Breast epithelium (tissue), 4 donors: ENCODE results near the gene NR2C1. TPM values are rescaled to one million over a fixed set of nuclear protein-coding genes. Genes with fewer than 3 reads are reported as not detected.

Source experiments
- DNase-seq, 2 donors: peaks; one replicate each; pipeline ENCODE4 v3.0.0-alpha.2; 2019; ENCODE audit warnings: low spot score in 2 of 2
- H3K27ac ChIP-seq, 2 donors: fragments of 200-600 bp; sonication (generic) in 1 of 2; one replicate each; pipeline ENCODE4 v1.5.1; 2016 to 2019; ENCODE audit warnings: mild to moderate bottlenecking in 1 of 2
- H3K27me3 ChIP-seq, 2 donors: fragments of 200-600 bp; sonication (generic) in 1 of 2; one replicate each; pipeline versions ENCODE4 v1.5.1 to v1.6.0; 2017 to 2019; ENCODE audit warnings: control low read depth in 1 of 2, mild to moderate bottlenecking in 1 of 2
- H3K36me3 ChIP-seq: fragments of 200-600 bp; one replicate; pipeline ENCODE4 v1.5.1; 2019
- H3K4me1 ChIP-seq, 2 donors: fragments of 200-600 bp; sonication (generic); one replicate each; pipeline ENCODE4 v1.5.1; 2016 to 2019; ENCODE audit warnings: control low read depth in 1 of 2
- H3K4me3 ChIP-seq, 3 donors: fragments of 200-600 bp; sonication (generic); 1 replicate in 2 of 3; 2 replicates in 1 of 3; pipeline ENCODE4 v1.5.1; 2016 to 2019; ENCODE audit warnings: mild to moderate bottlenecking in 3 of 3, moderate library complexity in 2 of 3
- H3K9me3 ChIP-seq, 2 donors: fragments of 200-600 bp; sonication (generic) in 1 of 2; one replicate each; pipeline ENCODE4 v1.5.1; 2016 to 2019; ENCODE audit warnings: control low read depth in 1 of 2
- POLR2A ChIP-seq: fragments of 450-650 bp; IDR thresholded peaks from one replicate; pipeline ENCODE4 v1.6.1; 2016; ENCODE audit warnings: antibody characterized with exemption, mild to moderate bottlenecking, moderate library complexity
- POLR2AphosphoS5 ChIP-seq, 3 donors: sonication (generic); formaldehyde crosslinking; IDR thresholded peaks; one replicate each; pipeline ENCODE4 v1.6.1; 2017; ENCODE audit warnings: antibody characterized with exemption in 3 of 3
- intact Hi-C: fragments of 100-400 bp; cut with DNase I; formaldehyde crosslinking; loops from one replicate; pipeline ENCODE4 v1.15.1; 2023; ENCODE audit warnings: low total_unique reads
- total RNA-seq, 3 donors: library from RNA; depleted of rRNA; stranded (reverse); fragments of >200 nt; gene quantifications; one replicate each; pipeline ENCODE4 v1.1.0, GENCODE V29; 2016
- TF ChIP-seq, protein P1 (sequence below), 3 donors: fragments of 450-650 bp; IDR thresholded peaks; one replicate each; pipeline ENCODE4 v1.5.1; 2016 to 2017; ENCODE audit warnings: antibody characterized with exemption in 3 of 3, mild to moderate bottlenecking in 3 of 3, moderate library complexity in 3 of 3

NR2C1 gene
- total RNA-seq, 3 donors from 2014 or later: 46.7 to 50.5 (median 47.7) TPM

DNA sequence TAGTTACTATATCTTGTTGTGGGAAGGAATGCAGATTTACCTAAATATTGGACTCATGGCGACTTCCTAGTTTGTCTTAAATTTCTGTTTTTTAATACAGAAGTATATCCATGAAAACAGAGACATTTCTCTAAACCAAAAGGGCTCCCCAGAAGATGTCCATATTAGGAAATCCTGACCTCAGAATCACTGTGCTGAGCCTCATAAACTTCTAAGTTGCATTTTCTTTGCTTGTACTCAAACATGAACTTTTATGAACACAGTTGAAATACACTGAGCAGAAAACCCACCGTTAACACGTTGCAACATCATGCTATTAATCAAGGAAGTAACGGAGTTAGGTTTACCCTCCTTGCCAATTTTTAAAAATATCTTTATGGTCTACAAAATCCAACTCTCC lies 42.9 kb upstream of the NR2C1 start:
- no peaks in the 10 kb centered on the region for H3K36me3 ChIP-seq
- intact Hi-C loops: loop anchor here (10.0 kb wide), 3 partner anchors 208 to 728 kb away; no protein-coding TSS in a partner anchor
- no peak overlapping the region for H3K27ac ChIP-seq

DNA sequence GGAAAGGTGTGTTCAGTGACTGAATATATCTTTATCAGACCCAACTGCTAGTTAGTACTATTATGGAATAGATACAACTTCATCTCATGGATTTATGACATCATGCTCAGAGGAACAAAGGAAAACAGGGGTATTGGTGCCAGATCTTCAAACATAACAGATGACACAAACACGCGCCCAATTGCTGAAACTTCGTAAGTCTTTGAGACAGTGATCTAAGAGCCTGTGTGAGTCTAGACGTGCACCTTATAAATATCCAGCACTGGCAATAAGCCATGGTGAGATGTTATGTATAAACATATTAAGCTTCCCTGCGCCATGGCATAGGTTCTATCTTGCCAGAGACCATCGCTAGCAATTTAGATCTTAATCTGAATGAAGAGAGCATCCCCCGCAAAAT lies 42.2 kb upstream of the NR2C1 start:
- Histone ChIP-seq H3K27ac (no peak overlapping the region), H3K4me1 (no peaks in the 10 kb centered on the region), H3K36me3 (no peaks in the 10 kb centered on the region), H3K27me3 (no peaks in the 10 kb centered on the region), H3K4me3 (no peak overlapping the region), H3K9me3 (no peaks in the 10 kb centered on the region)
- intact Hi-C loops: loop anchor here (10.0 kb wide), 3 partner anchors 209 to 729 kb away; no protein-coding TSS in a partner anchor
- no peak for TF ChIP-seq POLR2A
- no peak for DNase-seq

More for the DNA sequence above, 42.9 kb upstream of the NR2C1 start:
- H3K27me3 ChIP-seq: no peaks in the 10 kb centered on the region
- TF ChIP-seq POLR2A (no peak), POLR2AphosphoS5 (IDR thresholded peaks at IDR 0.05) (no peak)
- TF ChIP-seq, protein P1, sequence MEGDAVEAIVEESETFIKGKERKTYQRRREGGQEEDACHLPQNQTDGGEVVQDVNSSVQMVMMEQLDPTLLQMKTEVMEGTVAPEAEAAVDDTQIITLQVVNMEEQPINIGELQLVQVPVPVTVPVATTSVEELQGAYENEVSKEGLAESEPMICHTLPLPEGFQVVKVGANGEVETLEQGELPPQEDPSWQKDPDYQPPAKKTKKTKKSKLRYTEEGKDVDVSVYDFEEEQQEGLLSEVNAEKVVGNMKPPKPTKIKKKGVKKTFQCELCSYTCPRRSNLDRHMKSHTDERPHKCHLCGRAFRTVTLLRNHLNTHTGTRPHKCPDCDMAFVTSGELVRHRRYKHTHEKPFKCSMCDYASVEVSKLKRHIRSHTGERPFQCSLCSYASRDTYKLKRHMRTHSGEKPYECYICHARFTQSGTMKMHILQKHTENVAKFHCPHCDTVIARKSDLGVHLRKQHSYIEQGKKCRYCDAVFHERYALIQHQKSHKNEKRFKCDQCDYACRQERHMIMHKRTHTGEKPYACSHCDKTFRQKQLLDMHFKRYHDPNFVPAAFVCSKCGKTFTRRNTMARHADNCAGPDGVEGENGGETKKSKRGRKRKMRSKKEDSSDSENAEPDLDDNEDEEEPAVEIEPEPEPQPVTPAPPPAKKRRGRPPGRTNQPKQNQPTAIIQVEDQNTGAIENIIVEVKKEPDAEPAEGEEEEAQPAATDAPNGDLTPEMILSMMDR (IDR thresholded peaks at IDR 0.05): no peak
- H3K4me3 ChIP-seq: no peak overlapping the region
- H3K4me1 ChIP-seq: no peaks in the 10 kb centered on the region
- DNase-seq: no peak
- H3K9me3 ChIP-seq: no peaks in the 10 kb centered on the region

DNA sequence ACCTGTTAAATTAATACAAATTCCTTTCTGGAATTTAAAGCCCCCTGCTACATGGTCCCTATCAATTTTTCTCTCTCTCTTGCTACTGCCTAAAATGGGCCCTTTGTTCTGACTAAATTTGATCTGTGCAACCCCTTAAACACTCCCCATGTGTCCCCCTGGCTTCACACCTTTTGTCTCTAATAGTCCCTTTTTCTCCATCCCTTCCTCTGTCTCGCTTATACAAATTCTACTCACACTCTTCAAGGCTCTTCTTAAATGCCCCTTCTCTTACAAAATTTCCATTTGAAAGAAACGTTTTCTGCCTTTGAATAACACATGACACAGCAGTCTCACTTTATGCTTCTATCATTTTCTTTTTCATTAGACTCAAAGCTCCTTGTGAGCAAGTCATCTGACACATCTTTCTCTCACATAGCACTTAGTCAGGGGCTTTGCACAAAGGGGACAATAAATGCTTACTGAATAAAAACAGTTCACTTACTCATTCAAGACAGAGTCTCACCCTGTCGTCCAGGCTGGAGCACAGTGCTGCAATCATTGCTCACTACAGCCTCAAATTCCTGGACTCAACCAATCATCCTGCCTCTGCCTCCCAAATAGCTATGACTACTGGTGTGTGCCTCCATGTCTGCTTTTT lies 41.5 kb upstream of the NR2C1 start:
- Histone ChIP-seq H3K9me3 (no peaks in the 10 kb centered on the region), H3K4me3 (no peak overlapping the region), H3K27ac (no peak overlapping the region), H3K27me3 (no peaks in the 10 kb centered on the region), H3K36me3 (no peaks in the 10 kb centered on the region), H3K4me1 (no peaks in the 10 kb centered on the region)
- intact Hi-C loops: loop anchor here (10.0 kb wide), 3 partner anchors 210 to 730 kb away; no protein-coding TSS in a partner anchor
- no peak for DNase-seq
- TF ChIP-seq, protein P1 (IDR thresholded peaks at IDR 0.05): no peak
- TF ChIP-seq POLR2AphosphoS5 (IDR thresholded peaks at IDR 0.05) (no peak), POLR2A (no peak)

GRCh38 chr12:95107362-95107761 lies 33.9 kb upstream of the NR2C1 start:
- TF ChIP-seq POLR2AphosphoS5 (IDR thresholded peaks at IDR 0.05): no peak
- TF ChIP-seq POLR2A: no peak
- TF ChIP-seq, protein P1 (IDR thresholded peaks at IDR 0.05): no peak
- intact Hi-C loops: loop anchor here (5.0 kb wide), 1 partner anchor 1000 kb away; no protein-coding TSS in a partner anchor
- H3K36me3 ChIP-seq: no peaks in the 10 kb centered on the region

GRCh38 chr12:95105540-95105939 lies 32.1 kb upstream of the NR2C1 start:
- Histone ChIP-seq H3K9me3 (no peaks in the 10 kb centered on the region), H3K4me3 (no peak overlapping the region), H3K36me3 (no peaks in the 10 kb centered on the region), H3K4me1 (no peaks in the 10 kb centered on the region), H3K27ac (no peak overlapping the region), H3K27me3 (no peaks in the 10 kb centered on the region)
- no peak for DNase-seq
- TF ChIP-seq, protein P1 (IDR thresholded peaks at IDR 0.05): no peak
- no peak for TF ChIP-seq POLR2AphosphoS5 (IDR thresholded peaks at IDR 0.05)
- no peak for TF ChIP-seq POLR2A
- intact Hi-C loops: loop anchor here (5.0 kb wide), 1 partner anchor 1002 kb away; no protein-coding TSS in a partner anchor

More at GRCh38 chr12:95107362-95107761, 33.9 kb upstream of the NR2C1 start:
- H3K9me3 ChIP-seq: no peaks in the 10 kb centered on the region
- H3K4me3 ChIP-seq: no peak overlapping the region
- H3K4me1 ChIP-seq: no peaks in the 10 kb centered on the region
- no peaks in the 10 kb centered on the region for H3K27me3 ChIP-seq
- DNase-seq: no peak
- no peak overlapping the region for H3K27ac ChIP-seq
